H1 (cell line): ENCODE measurements around the gene RNF41. TPM values are rescaled to one million over a fixed set of nuclear protein-coding genes. Genes with fewer than 3 reads are reported as not detected.

Experiments
- BACH1 ChIP-seq: IDR thresholded peaks from 2 replicates; pipeline ENCODE4 v1.6.1; 2012; ENCODE audit warnings: low read length, improper control_type of control experiment
- CBX5 ChIP-seq: fragments of 300-800, 300-1000 bp; sonication (generic); IDR thresholded peaks from 2 replicates; pipeline ENCODE4 v1.7.1; 2016; ENCODE audit warnings: antibody characterized with exemption, low read length, low read depth
- CHD1 ChIP-seq: IDR thresholded peaks from 2 replicates; pipeline ENCODE4 v1.6.1; 2012; ENCODE audit warnings: low read depth, low read length, improper control_type of control experiment
- CHD2 ChIP-seq: IDR thresholded peaks from 2 replicates; pipeline ENCODE4 v1.6.1; 2012; ENCODE audit warnings: low read length, improper control_type of control experiment
- FOSL1 ChIP-seq: IDR thresholded peaks from 2 replicates; pipeline ENCODE4 v1.6.1; 2011; ENCODE audit warnings: mild to moderate bottlenecking, low read depth, low read length, moderate library complexity; ENCODE audit not compliant: insufficient read depth
- JUND ChIP-seq: IDR thresholded peaks from 2 replicates; pipeline ENCODE4 v1.6.1; 2011; ENCODE audit warnings: mild to moderate bottlenecking, improper control_type of control experiment, low read length
- KDM4A ChIP-seq: IDR thresholded peaks from one replicate; pipeline ENCODE4 v1.7.1; 2012; ENCODE audit warnings: low read depth, mild to moderate bottlenecking, moderate library complexity, low read length, inconsistent platforms; ENCODE audit not compliant: severe bottlenecking
- NANOG ChIP-seq: IDR thresholded peaks from 2 replicates; pipeline ENCODE4 v1.6.1; 2011; ENCODE audit warnings: low read length, low read depth, mild to moderate bottlenecking, inconsistent platforms; ENCODE audit not compliant: insufficient read depth, poor library complexity, severe bottlenecking
- RFX5 ChIP-seq: IDR thresholded peaks from 2 replicates; pipeline ENCODE4 v1.6.1; 2011; ENCODE audit warnings: low read depth, low read length, improper control_type of control experiment, borderline replicate concordance
- SIX5 ChIP-seq: IDR thresholded peaks from 2 replicates; pipeline ENCODE4 v1.6.1; 2011; ENCODE audit warnings: mild to moderate bottlenecking, low read depth, low read length
- TEAD4 ChIP-seq: IDR thresholded peaks from 2 replicates; pipeline ENCODE4 v1.6.1; 2012; ENCODE audit warnings: low read depth, low read length, inconsistent platforms, mixed read lengths
- polyA plus RNA-seq, 7 experiments: library from polyadenylated mRNA; depleted of rRNA in 3 of 7; stranded (reverse) in 5 of 7; unstranded in 2 of 7; fragments of >200 nt in 5 of 7; fragments of 200-250 nt in 2 of 7; gene quantifications; 1 replicate in 5 of 7; 2 replicates in 1 of 7; 4 replicates in 1 of 7; pipeline versions ENCODE4 v1.2.1 to v1.2.3, GENCODE V29; 2011 to 2013; ENCODE audit warnings: missing spikeins in 2 of 7, mixed read lengths in 2 of 7
- total RNA-seq: library from RNA; stranded (reverse); fragmentation: NEBNext Ultra II Directional; extraction: Animal tissue kit (Norgen Biotek cat#: 25700); gene quantifications from 2 replicates; pipeline ENCODE4 v1.2.1, GENCODE V29; 2021
- TF ChIP-seq, protein P1 (sequence below), 3 experiments: IDR thresholded peaks; 1 replicate in 2 of 3; 2 replicates in 1 of 3; pipeline versions ENCODE4 v1.5.1 to v1.6.1; 2011; ENCODE audit warnings: low read length in 3 of 3, mild to moderate bottlenecking in 3 of 3, inconsistent platforms in 2 of 3, low read depth in 1 of 3, moderate library complexity in 1 of 3; ENCODE audit not compliant: insufficient read depth in 1 of 3; ENCODE audit errors: control extremely low read depth in 1 of 3
- TF ChIP-seq, protein P2 (sequence below): IDR thresholded peaks from 2 replicates; pipeline ENCODE4 v1.6.1; 2012; ENCODE audit warnings: inconsistent platforms

RNF41 gene
- total and polyA plus RNA-seq, 2 of the 8 experiments (the other 6 are each of a cell fraction or from before 2014, with no cell fraction given): 55.5 to 98.6 TPM

DNA sequence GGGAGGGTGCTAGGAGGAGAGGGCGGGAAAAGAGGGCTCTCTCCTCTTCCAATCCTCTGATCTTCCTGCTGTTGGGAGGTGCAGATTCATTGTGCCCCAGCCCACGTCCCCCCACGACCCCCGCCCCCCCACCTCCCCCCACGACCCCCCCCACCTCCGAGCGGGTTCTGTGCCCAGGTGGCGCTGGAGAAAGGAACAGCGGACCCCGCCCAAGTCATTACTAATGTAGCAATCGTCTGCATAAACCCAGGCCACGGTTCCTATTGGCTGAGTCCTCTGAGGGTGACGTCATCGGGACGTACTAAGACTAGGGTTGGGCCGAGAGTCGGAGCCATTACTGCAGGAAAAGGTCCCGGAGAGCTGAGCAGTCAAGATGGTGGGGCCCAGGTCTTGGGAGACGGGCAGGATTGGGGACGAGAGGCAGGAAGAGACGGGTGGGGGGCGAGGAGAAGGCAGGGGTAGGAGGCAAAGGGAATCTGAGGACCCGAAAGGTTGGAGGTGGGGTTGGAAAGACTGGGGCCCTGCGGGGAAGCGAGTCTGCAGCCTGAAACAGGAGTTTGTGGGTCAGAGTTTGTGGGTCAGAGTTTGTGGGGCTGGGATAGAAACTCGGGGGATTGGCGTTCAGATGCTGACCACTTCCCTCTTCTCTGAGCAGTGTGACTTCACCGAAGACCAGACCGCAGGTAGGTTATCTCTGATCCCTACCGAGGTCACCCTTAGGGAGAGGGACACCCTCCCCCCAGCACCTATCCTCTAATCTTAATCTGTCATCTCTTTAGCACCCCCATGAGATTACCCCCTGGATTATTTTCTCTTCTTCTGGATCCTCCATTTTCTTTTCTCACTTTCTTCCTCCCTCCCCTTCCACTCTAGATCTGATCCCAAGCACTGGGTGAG is 63.4 kb downstream of the RNF41 start, which contains the start of gene MYL6 (continued):
- TF ChIP-seq, protein P1, sequence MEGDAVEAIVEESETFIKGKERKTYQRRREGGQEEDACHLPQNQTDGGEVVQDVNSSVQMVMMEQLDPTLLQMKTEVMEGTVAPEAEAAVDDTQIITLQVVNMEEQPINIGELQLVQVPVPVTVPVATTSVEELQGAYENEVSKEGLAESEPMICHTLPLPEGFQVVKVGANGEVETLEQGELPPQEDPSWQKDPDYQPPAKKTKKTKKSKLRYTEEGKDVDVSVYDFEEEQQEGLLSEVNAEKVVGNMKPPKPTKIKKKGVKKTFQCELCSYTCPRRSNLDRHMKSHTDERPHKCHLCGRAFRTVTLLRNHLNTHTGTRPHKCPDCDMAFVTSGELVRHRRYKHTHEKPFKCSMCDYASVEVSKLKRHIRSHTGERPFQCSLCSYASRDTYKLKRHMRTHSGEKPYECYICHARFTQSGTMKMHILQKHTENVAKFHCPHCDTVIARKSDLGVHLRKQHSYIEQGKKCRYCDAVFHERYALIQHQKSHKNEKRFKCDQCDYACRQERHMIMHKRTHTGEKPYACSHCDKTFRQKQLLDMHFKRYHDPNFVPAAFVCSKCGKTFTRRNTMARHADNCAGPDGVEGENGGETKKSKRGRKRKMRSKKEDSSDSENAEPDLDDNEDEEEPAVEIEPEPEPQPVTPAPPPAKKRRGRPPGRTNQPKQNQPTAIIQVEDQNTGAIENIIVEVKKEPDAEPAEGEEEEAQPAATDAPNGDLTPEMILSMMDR (IDR thresholded peaks at IDR 0.05; ENCODE audit: control extremely low read depth in 1 of 3, insufficient read depth in 1 of 3, low read depth in 1 of 3, low read length in 3 of 3): no peak
- no peak for TF ChIP-seq RFX5
- peak; percentile 61 for TF ChIP-seq NANOG
- TF ChIP-seq TEAD4: no peak
- no peak for TF ChIP-seq CBX5
- TF ChIP-seq FOSL1: no peak
- no peak; the same call in 1 of the 2 replicates for TF ChIP-seq CHD1
- no peak for TF ChIP-seq KDM4A
- TF ChIP-seq BACH1: no peak
- TF ChIP-seq, protein P2, sequence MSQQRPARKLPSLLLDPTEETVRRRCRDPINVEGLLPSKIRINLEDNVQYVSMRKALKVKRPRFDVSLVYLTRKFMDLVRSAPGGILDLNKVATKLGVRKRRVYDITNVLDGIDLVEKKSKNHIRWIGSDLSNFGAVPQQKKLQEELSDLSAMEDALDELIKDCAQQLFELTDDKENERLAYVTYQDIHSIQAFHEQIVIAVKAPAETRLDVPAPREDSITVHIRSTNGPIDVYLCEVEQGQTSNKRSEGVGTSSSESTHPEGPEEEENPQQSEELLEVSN: no peak
- no peak for TF ChIP-seq CHD2
- TF ChIP-seq SIX5: no peak
- TF ChIP-seq JUND: peak; percentile 100
- TF ChIP-seq, all 59 proteins: peak for 17
